Measurements from ENCODE around the gene NEK1.

NEK1 gene

GRCh38 chr4:169385376-169385775, 227.0 kb downstream of the NEK1 start:
- DNase-seq = no peak
- TF ChIP-seq GATA1 (IDR thresholded peaks at IDR 0.05; ENCODE audit: low read depth, low read length) (no peak), POLR2A (IDR thresholded peaks at IDR 0.05; ENCODE audit: low read length) (no peak)

GRCh38 chr4:169384779-169385178, 227.6 kb downstream of the NEK1 start:
- no peak for TF ChIP-seq POLR2A (IDR thresholded peaks at IDR 0.05; ENCODE audit: low read length)
- TF ChIP-seq GATA1 (IDR thresholded peaks at IDR 0.05; ENCODE audit: low read depth, low read length) = no peak
- DNase-seq = no peak

GRCh38 chr4:169383724-169384123, 228.7 kb downstream of the NEK1 start:
- TF ChIP-seq POLR2A (IDR thresholded peaks at IDR 0.05; ENCODE audit: low read length) = no peak
- TF ChIP-seq GATA1 (IDR thresholded peaks at IDR 0.05; ENCODE audit: low read depth, low read length) = no peak
- no peak for DNase-seq

GRCh38 chr4:169379688-169380087, 232.7 kb downstream of the NEK1 start:
- no peak for TF ChIP-seq GATA1 (IDR thresholded peaks at IDR 0.05; ENCODE audit: low read depth, low read length)
- no peak for TF ChIP-seq POLR2A (IDR thresholded peaks at IDR 0.05; ENCODE audit: low read length)
- DNase-seq = no peak

GRCh38 chr4:169377367-169377766, 235.0 kb downstream of the NEK1 start:
- TF ChIP-seq GATA1 (IDR thresholded peaks at IDR 0.05; ENCODE audit: low read depth, low read length) (no peak), POLR2A (IDR thresholded peaks at IDR 0.05; ENCODE audit: low read length) (no peak)
- DNase-seq = no peak

GRCh38 chr4:169376421-169376820, 236.0 kb downstream of the NEK1 start:
- TF ChIP-seq POLR2A (IDR thresholded peaks at IDR 0.05; ENCODE audit: low read length) = no peak
- no peak for TF ChIP-seq GATA1 (IDR thresholded peaks at IDR 0.05; ENCODE audit: low read depth, low read length)
- no peak for DNase-seq

GRCh38 chr4:169372791-169373190, 239.6 kb downstream of the NEK1 start:
- no peak for DNase-seq
- no peak for TF ChIP-seq POLR2A (IDR thresholded peaks at IDR 0.05; ENCODE audit: low read length)
- no peak for TF ChIP-seq GATA1 (IDR thresholded peaks at IDR 0.05; ENCODE audit: low read depth, low read length)

GRCh38 chr4:169369634-169370033, 242.7 kb downstream of the NEK1 start:
- DNase-seq = peak in 1 of 2 experiments; percentile 3
- no peak for TF ChIP-seq GATA1 (IDR thresholded peaks at IDR 0.05; ENCODE audit: low read depth, low read length)
- no peak for TF ChIP-seq POLR2A (IDR thresholded peaks at IDR 0.05; ENCODE audit: low read length)

GRCh38 chr4:169367826-169368225, 244.6 kb downstream of the NEK1 start:
- no peak for DNase-seq
- no peak for TF ChIP-seq GATA1 (IDR thresholded peaks at IDR 0.05; ENCODE audit: low read depth, low read length)
- TF ChIP-seq POLR2A (IDR thresholded peaks at IDR 0.05; ENCODE audit: low read length) = no peak

GRCh38 chr4:169366821-169367220, 245.6 kb downstream of the NEK1 start:
- no peak for DNase-seq
- TF ChIP-seq GATA1 (IDR thresholded peaks at IDR 0.05; ENCODE audit: low read depth, low read length) (no peak), POLR2A (IDR thresholded peaks at IDR 0.05; ENCODE audit: low read length) (no peak)

- TF ChIP-seq POLR2A (IDR thresholded peaks at IDR 0.05; ENCODE audit: low read length) (no peak), GATA1 (IDR thresholded peaks at IDR 0.05; ENCODE audit: low read depth, low read length) (no peak)
- no peak for DNase-seq
Measured at GRCh38 chr4:169362607-169363006, 249.8 kb downstream of the NEK1 start.

GRCh38 chr4:169361756-169362155, 250.6 kb downstream of the NEK1 start:
- TF ChIP-seq POLR2A (IDR thresholded peaks at IDR 0.05; ENCODE audit: low read length) = no peak
- no peak for DNase-seq

GRCh38 chr4:169359961-169360360, 252.4 kb downstream of the NEK1 start:
- DNase-seq = no peak
- TF ChIP-seq POLR2A (IDR thresholded peaks at IDR 0.05; ENCODE audit: low read length) (no peak), GATA1 (IDR thresholded peaks at IDR 0.05; ENCODE audit: low read depth, low read length) (no peak)

GRCh38 chr4:169352360-169352759, 260.0 kb downstream of the NEK1 start:
- DNase-seq = no peak
- TF ChIP-seq GATA1 (IDR thresholded peaks at IDR 0.05; ENCODE audit: low read depth, low read length) (no peak), POLR2A (IDR thresholded peaks at IDR 0.05; ENCODE audit: low read length) (no peak)

- DNase-seq = no peak
Measured at GRCh38 chr4:169351872-169352271, 260.5 kb downstream of the NEK1 start.

GRCh38 chr4:169348541-169348940, 263.8 kb downstream of the NEK1 start:
- TF ChIP-seq POLR2A (IDR thresholded peaks at IDR 0.05; ENCODE audit: low read length) (no peak), GATA1 (IDR thresholded peaks at IDR 0.05; ENCODE audit: low read depth, low read length) (no peak)
- no peak for DNase-seq

More at GRCh38 chr4:169351872-169352271, 260.5 kb downstream of the NEK1 start:
- TF ChIP-seq POLR2A (IDR thresholded peaks at IDR 0.05; ENCODE audit: low read length) (no peak), GATA1 (IDR thresholded peaks at IDR 0.05; ENCODE audit: low read depth, low read length) (no peak)

Data from erythroblast (primary cell).